Vagina (tissue), 2 donors: Measurements from ENCODE around the gene TCF20.

ENCODE experiments used
- POLR2A ChIP-seq, 2 donors: fragments of 450-650 bp; IDR thresholded peaks; one replicate each; pipeline ENCODE4 v1.6.1; 2017; ENCODE audit warnings: antibody characterized with exemption in 2 of 2, mild to moderate bottlenecking in 2 of 2, moderate library complexity in 2 of 2
- POLR2AphosphoS5 ChIP-seq, 2 donors: sonication (generic); formaldehyde crosslinking; IDR thresholded peaks; one replicate each; pipeline ENCODE4 v1.9.0; 2017; ENCODE audit warnings: antibody characterized with exemption in 2 of 2, mild to moderate bottlenecking in 2 of 2, low read depth in 1 of 2; ENCODE audit not compliant: insufficient read depth in 1 of 2

- TF ChIP-seq POLR2AphosphoS5 (IDR thresholded peaks at IDR 0.05; ENCODE audit: insufficient read depth in 1 of 2, low read depth in 1 of 2), result no peak
- TF ChIP-seq POLR2A (IDR thresholded peaks at IDR 0.05), result no peak
Observed at GRCh38 chr22:42277232-42277753, 6.8 kb upstream of the TCF20 start.
